ENCODE data around the gene DNAH8.

The DNAH8 gene

GRCh38 chr6:39029156-39030011 lies 314.3 kb downstream of the DNAH8 start:
- ChIA-PET POLR2A (no interaction called here), CTCF (interaction anchor here (1.3 kb wide), 1 partner anchor 32 kb away, joined by 3 read pairs; no protein-coding TSS in a partner anchor)
- peak; percentile 83 for TF ChIP-seq CTCF (IDR thresholded peaks at IDR 0.05; ENCODE audit: insufficient read depth, low read length, missing control alignments)
- H3K4me3 ChIP-seq (ENCODE audit: low read depth, low read length): no peak overlapping the region
- no peak for DNase-seq (ENCODE audit: low read depth, low spot score)

GRCh38 chr6:39035681-39036080 lies 320.6 kb downstream of the DNAH8 start:
- ChIA-PET CTCF (no interaction called here), POLR2A (no interaction called here)
- no peak overlapping the region for H3K4me3 ChIP-seq (ENCODE audit: low read depth, low read length)
- TF ChIP-seq CTCF (IDR thresholded peaks at IDR 0.05; ENCODE audit: insufficient read depth, low read length, missing control alignments): no peak
- DNase-seq (ENCODE audit: low read depth, low spot score): no peak

- no peak for DNase-seq (ENCODE audit: low read depth, low spot score)
- ChIA-PET POLR2A (no interaction called here), CTCF (no interaction called here)
- TF ChIP-seq CTCF (IDR thresholded peaks at IDR 0.05; ENCODE audit: insufficient read depth, low read length, missing control alignments): no peak
- H3K4me3 ChIP-seq (ENCODE audit: low read depth, low read length): no peak overlapping the region
Observed at GRCh38 chr6:39037082-39037508, 322.0 kb downstream of the DNAH8 start.

GRCh38 chr6:39037707-39038106 lies 322.6 kb downstream of the DNAH8 start:
- TF ChIP-seq CTCF (IDR thresholded peaks at IDR 0.05; ENCODE audit: insufficient read depth, low read length, missing control alignments): no peak
- ChIA-PET POLR2A (no interaction called here), CTCF (no interaction called here)
- H3K4me3 ChIP-seq (ENCODE audit: low read depth, low read length): no peak overlapping the region
- no peak for DNase-seq (ENCODE audit: low read depth, low spot score)

- no peak for TF ChIP-seq CTCF (IDR thresholded peaks at IDR 0.05; ENCODE audit: insufficient read depth, low read length, missing control alignments)
- no peak overlapping the region for H3K4me3 ChIP-seq (ENCODE audit: low read depth, low read length)
- CTCF ChIA-PET: no interaction called here
- POLR2A ChIA-PET: no interaction called here
- DNase-seq (ENCODE audit: low read depth, low spot score): no peak
Observed at GRCh38 chr6:39040080-39040673, 325.1 kb downstream of the DNAH8 start.

- no peak for DNase-seq (ENCODE audit: low read depth, low spot score)
- no peak for TF ChIP-seq CTCF (IDR thresholded peaks at IDR 0.05; ENCODE audit: insufficient read depth, low read length, missing control alignments)
- H3K4me3 ChIP-seq (ENCODE audit: low read depth, low read length): no peak overlapping the region
- POLR2A ChIA-PET: no interaction called here
- CTCF ChIA-PET: no interaction called here
Observed at GRCh38 chr6:39041072-39041471, 326.0 kb downstream of the DNAH8 start.

Measured in AG04449 (cell line).